ENCODE results near the gene NEK4. TPM values are rescaled to one million over a fixed set of nuclear protein-coding genes. Genes with fewer than 3 reads are reported as not detected.

Gene NEK4
- total and polyA plus RNA-seq, 7 experiments from 2014 or later, result 9.0 to 28.4 (median 15.4) TPM

- no peak for ATAC-seq
- Histone ChIP-seq H3K27ac (ENCODE audit: low read depth, low read length) (no peak within 1 kb of the TSS), H3K4me3 (ENCODE audit: low read length) (no peak within 1 kb of the TSS), H3K36me3 (ENCODE audit: control insufficient read depth in 2 of 3, insufficient read depth in 3 of 3, low read length in 3 of 3) (no peaks in the 10 kb centered on the region), H3K9me3 (ENCODE audit: control insufficient read depth in 2 of 3, low read length in 3 of 3) (no peaks in the 10 kb centered on the region), H3K27me3 (ENCODE audit: control insufficient read depth in 2 of 2, insufficient read depth in 2 of 2, low read length in 2 of 2) (no peaks in the 10 kb centered on the region), H3K4me1 (ENCODE audit: control insufficient read depth in 2 of 2, insufficient read depth in 2 of 2, low read length in 2 of 2) (no peaks in the 10 kb centered on the region)
- CTCF ChIA-PET, result no interaction called here
- Mint-ChIP-seq H3K27ac (peak within 1 kb of the TSS in 1 of 9 donors; percentile 43), H3K9me3 (no peaks in the 10 kb centered on the region), H3K36me3 (no peaks in the 10 kb centered on the region), H3K4me3 (no peak within 1 kb of the TSS), H3K27me3 (peaks cover 0 to 5% (median 0%) of the 10 kb centered on the region in 5 donors), H3K4me1 (peaks cover 0 to 8% (median 0%) of the 10 kb centered on the region in 7 donors)
- POLR2A ChIA-PET, result no interaction called here
- intact Hi-C loops (cut with micrococcal nuclease), result no loop called here
- no peak for DNase-seq
Measured at GRCh38 chr3:52794612-52795099, 23.9 kb upstream of the NEK4 start, which contains the start of gene ITIH3. TSS of gene ITIH3 (plus strand) at chr3:52794796. CDS start at chr3:52794804, 8 bp downstream.

- Histone ChIP-seq H3K4me1 (ENCODE audit: control insufficient read depth in 2 of 2, insufficient read depth in 2 of 2, low read length in 2 of 2) (no peaks in the 10 kb centered on the region), H3K27ac (ENCODE audit: low read depth, low read length) (no peak overlapping the region), H3K27me3 (ENCODE audit: control insufficient read depth in 2 of 2, insufficient read depth in 2 of 2, low read length in 2 of 2) (no peaks in the 10 kb centered on the region), H3K36me3 (ENCODE audit: control insufficient read depth in 2 of 3, insufficient read depth in 3 of 3, low read length in 3 of 3) (no peaks in the 10 kb centered on the region), H3K4me3 (ENCODE audit: low read length) (no peak overlapping the region), H3K9me3 (ENCODE audit: control insufficient read depth in 2 of 3, low read length in 3 of 3) (no peaks in the 10 kb centered on the region)
- Mint-ChIP-seq H3K27ac (peak overlapping the region in 1 of 9 donors; percentile 43), H3K4me3 (no peak overlapping the region), H3K9me3 (no peaks in the 10 kb centered on the region), H3K36me3 (no peaks in the 10 kb centered on the region), H3K27me3 (no peaks in the 10 kb centered on the region), H3K4me1 (peaks cover 0 to 4% (median 0%) of the 10 kb centered on the region in 7 donors)
- intact Hi-C loops (cut with micrococcal nuclease), result no loop called here
- ChIA-PET CTCF (no interaction called here), POLR2A (no interaction called here)
- ATAC-seq (no peak), DNase-seq (no peak)
Measured at GRCh38 chr3:52793702-52794611, 23.2 kb upstream of the NEK4 start.

- POLR2A ChIA-PET, result interaction anchor here (1.7 kb wide), 1 partner anchor 23 kb away, joined by 3 read pairs; the partner anchor contains the start of gene NEK4
- peak overlapping the region in 1 of 9 donors; percentile 64 for H3K27ac Mint-ChIP-seq
- no peaks in the 10 kb centered on the region for H3K27me3 ChIP-seq (ENCODE audit: control insufficient read depth in 2 of 2, insufficient read depth in 2 of 2, low read length in 2 of 2)
- intact Hi-C loops (cut with micrococcal nuclease), result no loop called here
- no peaks in the 10 kb centered on the region for H3K27me3 Mint-ChIP-seq
- no peaks in the 10 kb centered on the region for H3K36me3 ChIP-seq (ENCODE audit: control insufficient read depth in 2 of 3, insufficient read depth in 3 of 3, low read length in 3 of 3)
- H3K9me3 Mint-ChIP-seq, result no peaks in the 10 kb centered on the region
- no peak overlapping the region for H3K4me3 ChIP-seq (ENCODE audit: low read length)
- H3K9me3 ChIP-seq (ENCODE audit: control insufficient read depth in 2 of 3, low read length in 3 of 3), result no peaks in the 10 kb centered on the region
- no peak for ATAC-seq
- peaks cover 0 to 4% (median 0%) of the 10 kb centered on the region in 7 donors for H3K4me1 Mint-ChIP-seq
- no peak overlapping the region for H3K4me3 Mint-ChIP-seq
- DNase-seq, result no peak
- H3K36me3 Mint-ChIP-seq, result no peaks in the 10 kb centered on the region
- no peak overlapping the region for H3K27ac ChIP-seq (ENCODE audit: low read depth, low read length)
- H3K4me1 ChIP-seq (ENCODE audit: control insufficient read depth in 2 of 2, insufficient read depth in 2 of 2, low read length in 2 of 2), result no peaks in the 10 kb centered on the region
- CTCF ChIA-PET, result no interaction called here
Measured at GRCh38 chr3:52792961-52793695, 22.4 kb upstream of the NEK4 start.

- H3K27ac Mint-ChIP-seq, result peak overlapping the region in 1 of 9 donors; percentile 64
- no peaks in the 10 kb centered on the region for H3K4me1 ChIP-seq (ENCODE audit: control insufficient read depth in 2 of 2, insufficient read depth in 2 of 2, low read length in 2 of 2)
- ChIA-PET CTCF (no interaction called here), POLR2A (interaction anchor here (1.7 kb wide), 1 partner anchor 22 kb away, joined by 3 read pairs; the partner anchor contains the start of gene NEK4)
- no peak overlapping the region for H3K4me3 Mint-ChIP-seq
- H3K27me3 ChIP-seq (ENCODE audit: control insufficient read depth in 2 of 2, insufficient read depth in 2 of 2, low read length in 2 of 2), result no peaks in the 10 kb centered on the region
- no peaks in the 10 kb centered on the region for H3K9me3 ChIP-seq (ENCODE audit: control insufficient read depth in 2 of 3, low read length in 3 of 3)
- H3K4me3 ChIP-seq (ENCODE audit: low read length), result no peak overlapping the region
- H3K36me3 ChIP-seq (ENCODE audit: control insufficient read depth in 2 of 3, insufficient read depth in 3 of 3, low read length in 3 of 3), result no peaks in the 10 kb centered on the region
- H3K36me3 Mint-ChIP-seq, result no peaks in the 10 kb centered on the region
- intact Hi-C loops (cut with micrococcal nuclease), result no loop called here
- no peaks in the 10 kb centered on the region for H3K9me3 Mint-ChIP-seq
- no peaks in the 10 kb centered on the region for H3K27me3 Mint-ChIP-seq
- DNase-seq (no peak), ATAC-seq (no peak)
- H3K27ac ChIP-seq (ENCODE audit: low read depth, low read length), result no peak overlapping the region
- H3K4me1 Mint-ChIP-seq, result peaks cover 0 to 4% (median 0%) of the 10 kb centered on the region in 7 donors
Measured at GRCh38 chr3:52792413-52792812, 21.7 kb upstream of the NEK4 start.

- Histone ChIP-seq H3K27me3 (ENCODE audit: control insufficient read depth in 2 of 2, insufficient read depth in 2 of 2, low read length in 2 of 2) (no peaks in the 10 kb centered on the region), H3K4me3 (ENCODE audit: low read length) (no peak overlapping the region), H3K4me1 (ENCODE audit: control insufficient read depth in 2 of 2, insufficient read depth in 2 of 2, low read length in 2 of 2) (no peaks in the 10 kb centered on the region), H3K36me3 (ENCODE audit: control insufficient read depth in 2 of 3, insufficient read depth in 3 of 3, low read length in 3 of 3) (no peaks in the 10 kb centered on the region), H3K27ac (ENCODE audit: low read depth, low read length) (no peak overlapping the region), H3K9me3 (ENCODE audit: control insufficient read depth in 2 of 3, low read length in 3 of 3) (no peaks in the 10 kb centered on the region)
- DNase-seq, result no peak
- CTCF ChIA-PET, result no interaction called here
- H3K36me3 Mint-ChIP-seq, result no peaks in the 10 kb centered on the region
- H3K9me3 Mint-ChIP-seq, result no peaks in the 10 kb centered on the region
- no peaks in the 10 kb centered on the region for H3K27me3 Mint-ChIP-seq
- intact Hi-C loops (cut with micrococcal nuclease), result no loop called here
- ATAC-seq, result no peak
- H3K27ac Mint-ChIP-seq, result no peak overlapping the region
- H3K4me3 Mint-ChIP-seq, result no peak overlapping the region
- POLR2A ChIA-PET, result interaction anchor here (1.7 kb wide), 1 partner anchor 21 kb away, joined by 3 read pairs; the partner anchor contains the start of gene NEK4
- peaks cover 0 to 4% (median 0%) of the 10 kb centered on the region in 7 donors for H3K4me1 Mint-ChIP-seq
Measured at GRCh38 chr3:52791928-52792327, 21.2 kb upstream of the NEK4 start.

- no peaks in the 10 kb centered on the region for H3K36me3 Mint-ChIP-seq
- Histone ChIP-seq H3K4me3 (ENCODE audit: low read length) (no peak overlapping the region), H3K36me3 (ENCODE audit: control insufficient read depth in 2 of 3, insufficient read depth in 3 of 3, low read length in 3 of 3) (no peaks in the 10 kb centered on the region), H3K9me3 (ENCODE audit: control insufficient read depth in 2 of 3, low read length in 3 of 3) (no peaks in the 10 kb centered on the region), H3K27ac (ENCODE audit: low read depth, low read length) (no peak overlapping the region), H3K27me3 (ENCODE audit: control insufficient read depth in 2 of 2, insufficient read depth in 2 of 2, low read length in 2 of 2) (no peaks in the 10 kb centered on the region), H3K4me1 (ENCODE audit: control insufficient read depth in 2 of 2, insufficient read depth in 2 of 2, low read length in 2 of 2) (no peaks in the 10 kb centered on the region)
- no peak for DNase-seq
- intact Hi-C loops (cut with micrococcal nuclease), result no loop called here
- ChIA-PET POLR2A (no interaction called here), CTCF (no interaction called here)
- no peaks in the 10 kb centered on the region for H3K27me3 Mint-ChIP-seq
- no peak overlapping the region for H3K27ac Mint-ChIP-seq
- ATAC-seq, result no peak
- no peak overlapping the region for H3K4me3 Mint-ChIP-seq
- peaks cover 0 to 4% (median 0%) of the 10 kb centered on the region in 7 donors for H3K4me1 Mint-ChIP-seq
- no peaks in the 10 kb centered on the region for H3K9me3 Mint-ChIP-seq
Measured at GRCh38 chr3:52791366-52791765, 20.6 kb upstream of the NEK4 start.

Measured in naive thymus-derived CD4-positive, alpha-beta T cell (primary cell).